OCI-LY3 (cell line): ENCODE results near the gene CCDC24.

Source experiments
- EZH2phosphoT487 ChIP-seq: fragments of 200-600 bp; shearing (Covaris generic); IDR thresholded peaks from 2 replicates; pipeline ENCODE4 v1.6.1; 2018; ENCODE audit warnings: antibody characterized with exemption, mixed run types, low read depth
- TF ChIP-seq, protein P1 (sequence below): fragments of 200-600, 300-600 bp; sonication (generic); IDR thresholded peaks from 2 replicates; pipeline ENCODE4 v1.5.1; 2014; ENCODE audit warnings: antibody characterized with exemption, low read length, low read depth

DNA sequence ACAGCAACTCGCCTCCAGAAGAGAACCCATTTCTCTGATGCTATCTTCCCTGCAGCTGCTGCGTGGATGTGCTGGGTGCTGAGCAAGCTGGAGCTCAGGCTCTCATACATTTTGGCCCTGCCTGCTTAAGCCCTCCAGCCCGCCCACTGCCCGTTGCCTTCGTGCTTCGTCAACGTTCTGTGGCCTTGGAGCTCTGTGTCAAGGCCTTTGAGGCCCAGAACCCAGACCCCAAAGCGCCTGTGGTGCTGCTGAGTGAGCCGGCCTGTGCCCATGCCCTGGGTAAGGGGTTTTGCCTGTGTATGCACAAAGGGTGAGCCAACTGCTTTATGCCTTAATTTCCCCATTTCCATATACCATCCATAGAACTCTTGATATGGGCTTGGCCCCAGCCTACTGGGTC, 20.5 kb upstream of the CCDC24 start:
- TF ChIP-seq, protein P1, sequence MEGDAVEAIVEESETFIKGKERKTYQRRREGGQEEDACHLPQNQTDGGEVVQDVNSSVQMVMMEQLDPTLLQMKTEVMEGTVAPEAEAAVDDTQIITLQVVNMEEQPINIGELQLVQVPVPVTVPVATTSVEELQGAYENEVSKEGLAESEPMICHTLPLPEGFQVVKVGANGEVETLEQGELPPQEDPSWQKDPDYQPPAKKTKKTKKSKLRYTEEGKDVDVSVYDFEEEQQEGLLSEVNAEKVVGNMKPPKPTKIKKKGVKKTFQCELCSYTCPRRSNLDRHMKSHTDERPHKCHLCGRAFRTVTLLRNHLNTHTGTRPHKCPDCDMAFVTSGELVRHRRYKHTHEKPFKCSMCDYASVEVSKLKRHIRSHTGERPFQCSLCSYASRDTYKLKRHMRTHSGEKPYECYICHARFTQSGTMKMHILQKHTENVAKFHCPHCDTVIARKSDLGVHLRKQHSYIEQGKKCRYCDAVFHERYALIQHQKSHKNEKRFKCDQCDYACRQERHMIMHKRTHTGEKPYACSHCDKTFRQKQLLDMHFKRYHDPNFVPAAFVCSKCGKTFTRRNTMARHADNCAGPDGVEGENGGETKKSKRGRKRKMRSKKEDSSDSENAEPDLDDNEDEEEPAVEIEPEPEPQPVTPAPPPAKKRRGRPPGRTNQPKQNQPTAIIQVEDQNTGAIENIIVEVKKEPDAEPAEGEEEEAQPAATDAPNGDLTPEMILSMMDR, result no peak
- no peak for TF ChIP-seq EZH2phosphoT487
